NCI-H69 (cell line): ENCODE data around the gene VEZT.

Experiments used
- DNase-seq: peaks from one replicate; lab custom pipeline; 2025; lab: John Stamatoyannopoulos, UW

VEZT gene

GRCh38 chr12:95198914-95199313 lies 18.7 kb upstream of the VEZT start:
- peak; percentile 28 for DNase-seq

DNA sequence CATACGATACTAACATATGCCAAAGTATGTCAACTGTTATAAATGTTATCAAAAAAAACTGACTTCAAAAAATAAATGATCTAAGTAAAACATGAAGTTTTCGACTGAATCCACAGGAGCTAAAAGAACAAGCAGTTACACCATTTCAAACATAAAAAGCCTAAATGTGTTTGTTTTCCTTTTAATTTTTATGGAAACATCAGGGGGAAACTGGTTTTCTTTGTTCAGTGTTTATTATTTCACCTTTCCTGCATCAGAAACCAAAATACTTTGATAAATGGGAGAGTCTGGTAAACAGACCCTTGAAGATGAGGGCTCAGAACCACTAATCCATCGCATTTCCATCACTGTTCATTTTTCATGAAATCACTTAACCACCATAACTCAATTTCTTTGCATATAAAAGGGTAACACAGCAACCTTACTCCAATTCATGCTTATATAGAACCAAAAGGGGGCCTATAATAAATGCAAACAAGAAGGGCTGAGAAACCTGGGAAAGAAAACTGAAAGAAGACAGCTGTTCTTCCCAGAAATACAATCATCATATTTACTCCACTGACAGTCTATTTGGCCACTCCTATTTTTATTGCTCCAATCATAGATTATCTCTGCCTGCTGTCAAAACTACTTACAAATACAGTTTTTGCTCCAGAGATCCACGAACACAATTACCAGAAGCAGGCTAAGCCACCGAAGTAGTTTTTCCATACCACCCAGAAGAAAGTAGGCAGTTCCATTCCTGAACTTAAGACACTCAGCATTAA lies 17.3 kb upstream of the VEZT start:
- DNase-seq, result peak; percentile 43

- DNase-seq, result peak; percentile 42
Measured at GRCh38 chr12:95201056-95201670, 16.4 kb upstream of the VEZT start.

GRCh38 chr12:95202691-95203486 lies 14.7 kb upstream of the VEZT start:
- no peak for DNase-seq

DNA sequence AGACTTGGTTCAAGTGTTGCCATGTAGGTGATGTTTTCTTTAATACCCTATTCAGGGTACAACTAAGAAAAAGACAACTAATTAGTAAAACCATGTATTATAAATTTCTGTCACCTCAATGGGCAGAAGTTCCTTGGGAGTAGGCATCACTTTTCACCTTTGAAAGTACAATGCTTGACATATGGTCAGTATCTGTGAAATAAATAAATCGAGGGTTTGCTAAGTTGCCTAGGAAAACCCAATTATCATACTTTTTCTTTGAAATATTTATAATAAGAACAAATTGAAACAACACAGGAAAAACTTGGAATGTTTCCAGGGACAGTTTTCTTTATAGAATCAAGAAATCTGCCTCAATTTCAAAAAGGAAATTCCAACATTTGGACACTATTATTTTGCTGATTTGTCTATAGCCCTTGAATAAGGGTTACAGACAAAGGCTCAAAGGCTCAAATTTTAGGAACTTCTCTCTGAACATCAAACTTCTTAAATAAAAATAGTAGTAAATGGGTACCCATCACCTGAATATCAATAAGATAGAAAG lies 14.0 kb upstream of the VEZT start:
- no peak for DNase-seq

DNA sequence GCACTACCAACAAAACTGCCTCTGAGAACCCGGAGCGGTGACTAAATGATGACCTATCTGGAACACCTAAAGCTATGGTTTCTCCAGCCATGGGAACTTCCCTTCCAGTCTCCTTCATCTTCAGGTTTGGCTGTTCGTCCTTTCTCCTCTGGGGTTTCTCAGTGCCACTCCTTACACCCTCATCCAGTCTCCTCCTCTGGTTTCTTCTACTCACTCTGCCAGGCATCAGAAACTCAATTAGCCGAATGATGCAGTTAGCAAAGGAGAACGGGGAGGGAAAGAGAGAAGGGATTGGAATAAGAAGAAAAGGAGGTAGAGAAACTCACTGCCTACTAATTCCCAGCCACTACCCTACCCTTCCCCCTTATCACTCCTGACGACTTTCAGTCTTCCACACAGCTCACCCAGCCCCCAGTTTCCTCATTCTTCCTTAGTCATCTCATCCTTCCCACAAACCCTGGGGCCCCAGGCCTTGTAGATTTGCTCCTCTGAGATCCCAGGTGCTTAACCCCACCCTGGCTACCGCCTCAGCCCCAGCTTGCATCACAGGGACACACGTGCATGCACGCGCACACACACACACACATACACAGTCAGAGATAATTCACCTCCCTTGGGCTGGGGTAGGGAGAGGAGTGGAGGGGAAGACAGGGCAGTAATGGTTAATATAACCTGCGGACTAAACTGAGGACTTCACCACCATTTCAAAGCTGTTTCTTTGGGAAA lies 13.3 kb upstream of the VEZT start:
- DNase-seq, result peak; percentile 31

DNA sequence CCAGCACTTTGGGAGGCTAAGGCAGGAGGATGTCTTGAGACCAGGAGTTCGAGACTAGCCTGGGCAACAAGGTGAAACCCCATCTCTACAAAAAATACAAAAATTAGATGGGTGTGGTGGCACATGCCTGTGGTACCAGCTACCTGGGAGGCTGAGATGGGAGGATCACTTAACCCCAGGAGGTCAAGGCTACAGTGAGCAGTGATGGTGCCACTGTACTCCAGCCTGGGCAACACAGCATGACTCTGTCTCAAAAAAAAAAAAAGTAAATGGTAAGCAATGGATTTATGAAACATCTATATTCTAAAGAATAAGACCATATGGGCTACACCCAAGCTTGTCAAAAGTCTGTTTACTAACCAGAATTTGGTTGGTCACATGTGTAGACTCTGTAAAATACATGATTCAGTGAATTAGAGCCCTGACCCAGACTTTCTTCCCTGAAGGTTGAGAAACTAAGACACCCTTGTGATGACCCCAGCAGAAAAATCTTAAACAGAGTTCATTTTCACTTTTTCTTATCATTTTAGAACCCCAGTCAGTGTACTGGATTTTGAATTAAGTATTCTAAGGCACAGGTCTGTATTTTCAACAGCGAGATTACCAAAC lies 12.5 kb upstream of the VEZT start:
- DNase-seq, result no peak

DNA sequence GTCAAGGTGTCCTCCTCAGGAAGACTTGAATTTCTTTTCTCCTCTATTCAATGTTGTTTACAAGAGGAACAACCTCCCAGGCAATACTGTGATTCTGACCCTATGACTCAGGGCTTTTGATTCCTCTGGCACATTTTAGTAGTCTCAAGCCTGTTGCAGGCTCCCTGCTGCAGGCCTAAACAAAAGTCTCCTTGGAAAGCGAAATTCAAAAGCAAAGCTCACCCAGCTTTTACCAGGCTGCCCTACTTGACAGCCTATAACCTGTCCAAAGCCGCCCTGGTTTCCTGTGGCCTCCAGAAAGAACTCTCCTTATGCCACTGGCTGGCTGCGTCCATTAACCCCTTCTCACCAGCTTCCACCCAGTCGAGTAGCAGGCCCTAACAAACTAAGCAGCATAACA lies 11.9 kb upstream of the VEZT start:
- DNase-seq, result peak; percentile 39

GRCh38 chr12:95206916-95207315 lies 10.7 kb upstream of the VEZT start:
- no peak for DNase-seq

- no peak for DNase-seq
Measured at GRCh38 chr12:95207407-95207806, 10.2 kb upstream of the VEZT start.

DNA sequence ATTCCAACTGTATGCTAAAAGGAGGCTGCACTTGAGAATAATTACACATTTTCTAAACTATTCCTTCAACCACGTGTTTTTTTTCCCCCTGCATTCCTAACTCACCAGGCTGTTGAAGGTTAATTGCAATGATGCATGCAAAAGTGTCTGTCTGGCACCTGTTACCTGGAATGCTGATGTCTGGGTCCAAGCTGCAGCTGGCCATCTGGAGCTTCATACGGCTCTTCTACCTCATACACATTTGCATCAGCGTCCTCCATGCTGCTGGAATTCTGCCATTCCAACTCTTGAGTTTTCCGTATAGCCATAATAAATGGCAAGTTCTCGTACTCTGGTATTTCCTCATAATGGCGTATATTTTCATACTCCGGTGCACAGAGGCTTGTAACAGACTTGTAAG lies 8.9 kb upstream of the VEZT start:
- DNase-seq, result peak; percentile 82

DNA sequence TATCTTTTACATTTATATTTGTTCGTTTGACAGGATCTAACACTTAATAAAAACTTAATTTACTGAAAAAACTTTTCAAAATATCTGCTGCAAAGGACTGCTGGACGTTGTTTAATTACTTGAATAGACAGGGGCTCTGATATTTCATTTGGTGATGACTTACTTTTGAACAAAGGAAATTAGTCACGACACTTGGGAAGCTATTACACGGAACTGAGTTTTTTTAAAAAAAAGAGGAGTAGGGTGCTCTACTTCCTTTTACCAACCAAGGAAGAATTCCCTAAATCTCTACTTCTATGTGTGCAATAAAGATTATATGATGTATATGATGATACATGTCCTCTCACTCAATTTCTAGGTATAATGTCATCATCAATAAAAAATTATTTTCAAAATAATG lies 5.0 kb upstream of the VEZT start:
- DNase-seq, result no peak

DNA sequence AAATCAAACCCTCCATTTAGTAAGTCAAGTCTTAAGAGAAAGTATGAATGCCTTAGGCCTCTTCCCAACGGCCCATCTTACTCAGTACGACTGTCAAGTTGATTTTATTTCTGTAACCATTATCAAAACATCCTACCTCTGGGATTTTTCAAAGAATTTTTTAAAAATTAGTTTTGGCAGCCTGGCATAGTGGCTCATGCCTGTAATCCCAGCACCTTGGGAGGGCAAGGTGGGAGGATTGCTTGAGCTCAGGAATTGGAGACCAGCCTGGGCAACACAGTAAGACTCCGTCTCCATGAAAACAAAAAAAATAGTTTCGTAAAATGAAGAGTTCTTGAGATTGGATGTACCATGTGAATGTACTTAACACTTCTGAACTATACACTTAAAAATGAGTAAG lies 4.5 kb upstream of the VEZT start:
- DNase-seq, result no peak

- DNase-seq, result peak; percentile 48
Measured at GRCh38 chr12:95213928-95214327, 3.7 kb upstream of the VEZT start.

DNA sequence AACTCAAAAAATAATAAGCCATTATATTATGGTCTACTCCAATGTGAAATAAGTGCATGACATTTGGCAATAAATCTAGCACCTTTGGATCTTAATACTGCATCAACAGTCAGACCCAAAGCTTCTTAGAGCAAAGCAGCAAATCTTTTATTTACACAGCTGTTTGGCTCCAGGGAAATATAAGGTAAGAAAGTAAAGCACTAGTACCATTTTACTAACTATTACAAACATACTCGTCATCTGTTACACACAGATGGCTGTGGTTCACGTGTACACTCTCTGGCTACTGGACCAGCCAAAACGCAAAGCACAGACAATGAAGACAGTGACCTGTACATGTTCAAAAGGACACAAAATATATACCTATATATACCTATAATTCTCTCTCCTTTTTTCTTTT lies 3.1 kb upstream of the VEZT start:
- DNase-seq, result peak; percentile 78

GRCh38 chr12:95215949-95216348 lies 1.7 kb upstream of the VEZT start:
- peak; percentile 64 for DNase-seq

DNA sequence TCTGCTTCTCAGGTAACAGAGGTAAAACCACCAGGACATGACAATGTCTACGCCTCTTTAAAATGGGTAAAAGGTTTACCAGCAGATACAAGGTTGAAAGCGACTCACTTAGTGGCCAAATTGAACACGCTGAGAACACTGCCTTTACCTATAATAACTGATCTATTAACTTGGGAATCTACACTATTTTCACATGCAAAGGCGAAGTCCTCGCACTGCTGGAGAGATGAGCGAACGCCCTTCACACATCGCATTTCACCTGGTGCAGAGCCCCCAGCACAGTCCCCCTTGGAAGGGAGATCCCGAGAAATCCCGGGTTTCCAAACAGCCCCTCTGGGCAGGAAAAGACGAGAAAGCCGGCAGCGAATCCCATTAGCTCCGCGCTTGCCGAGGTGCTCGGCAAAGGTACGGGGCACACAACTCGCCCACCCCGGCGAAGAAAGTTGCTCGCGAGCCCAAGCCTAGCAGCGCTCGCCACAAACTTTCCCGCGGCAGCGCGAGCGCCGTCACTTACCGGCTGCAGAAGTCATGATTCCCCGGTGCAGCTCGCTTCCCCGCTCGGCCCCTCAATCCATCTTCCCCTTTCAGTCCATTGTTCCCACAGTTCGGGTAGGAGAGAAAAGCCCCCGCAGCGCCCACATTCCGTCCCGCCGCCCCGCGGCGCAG lies 763 bp upstream of the VEZT start:
- DNase-seq, result peak; percentile 86

DNA sequence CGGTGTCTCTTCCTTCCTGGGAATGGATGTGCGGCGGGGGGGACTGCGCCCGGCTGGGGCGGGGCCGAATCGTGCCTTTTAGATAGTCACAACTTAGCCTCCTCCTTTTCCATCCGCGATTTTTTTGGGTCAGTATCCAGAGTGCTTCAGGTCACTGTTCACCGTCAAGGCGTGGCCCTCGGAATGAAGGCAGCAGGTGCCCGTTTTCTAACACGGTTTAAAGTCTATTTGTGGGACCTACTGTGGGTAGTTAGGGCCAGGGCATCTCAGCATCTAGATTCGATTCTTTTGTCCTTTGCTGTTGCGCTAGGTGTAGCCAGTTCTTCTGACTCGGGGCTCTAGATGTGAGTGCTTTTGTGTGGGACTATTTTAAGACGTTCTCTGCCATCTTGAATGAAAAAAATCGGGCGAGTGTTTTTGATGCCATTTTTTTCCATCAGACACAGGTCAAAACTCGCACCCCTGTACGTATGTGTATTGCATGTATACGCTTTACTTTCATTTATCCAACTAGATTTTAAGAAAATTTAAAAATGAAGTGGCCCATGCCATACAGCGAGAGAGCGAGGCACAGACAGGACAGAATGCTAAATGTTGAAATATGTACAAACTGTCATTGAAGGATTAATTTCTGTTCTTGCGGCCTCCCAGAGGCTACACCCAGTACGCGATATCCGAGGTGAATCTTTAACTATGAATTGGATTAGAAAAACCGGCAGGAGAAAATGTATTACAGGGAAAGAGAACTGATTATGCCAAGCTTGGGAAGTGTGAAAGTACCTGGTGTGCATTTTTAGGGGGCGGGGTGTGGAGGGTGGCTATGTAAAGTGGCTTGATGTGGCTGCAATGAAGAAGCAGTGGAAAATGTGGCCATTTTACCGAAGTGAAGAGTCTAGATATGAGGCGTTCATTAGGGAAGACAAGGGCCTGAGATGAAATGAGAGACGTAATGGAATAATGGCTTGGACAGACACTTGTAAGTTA lies 835 bp downstream of the VEZT start:
- DNase-seq, result peak; percentile 88

DNA sequence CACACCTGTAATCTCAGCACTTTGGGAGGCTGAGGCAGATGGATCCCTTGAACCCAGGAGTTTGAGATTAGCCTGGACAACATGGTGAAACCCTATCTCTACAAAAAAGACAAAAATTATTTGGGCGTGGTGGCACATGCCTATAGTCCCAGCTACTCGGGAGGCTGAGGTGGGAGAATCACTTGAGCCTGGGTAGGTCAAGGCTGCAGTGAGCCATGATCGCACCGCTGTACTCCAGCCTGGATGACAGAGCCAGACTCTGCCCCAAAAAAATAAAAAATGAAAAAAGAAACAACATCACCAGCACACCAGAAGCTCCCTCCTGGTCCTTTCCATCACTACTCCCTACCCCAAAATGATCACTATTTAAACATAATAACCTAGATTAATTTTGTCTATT lies 2.6 kb downstream of the VEZT start:
- DNase-seq, result no peak

DNA sequence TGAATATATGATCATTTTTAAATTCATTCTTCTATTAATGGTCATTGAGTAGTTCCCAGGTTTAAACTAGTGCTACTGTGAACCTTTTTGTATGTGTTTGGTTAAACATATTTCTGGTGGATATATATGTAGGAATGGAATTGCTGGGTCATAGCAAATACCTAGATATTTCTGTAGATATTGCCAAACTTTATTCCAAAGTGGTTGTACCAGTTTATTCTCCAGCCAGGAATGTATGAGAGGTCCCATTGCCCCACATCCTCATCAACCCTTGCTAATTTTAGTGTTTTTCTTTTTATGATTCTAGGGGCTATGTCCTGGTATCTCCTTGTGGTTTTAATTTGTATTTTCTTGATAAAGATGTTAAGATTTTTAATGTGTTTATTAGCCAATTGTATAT lies 3.1 kb downstream of the VEZT start:
- no peak for DNase-seq
